ENCODE measurements around the gene SLC19A1.

GRCh38 chr21:45455674-45456583, 86.3 kb downstream of the SLC19A1 start:
- TF ChIP-seq CTCF (IDR thresholded peaks at IDR 0.05; ENCODE audit: borderline replicate concordance, extremely low read depth, low read length, poor library complexity, severe bottlenecking), result no peak
- TF ChIP-seq EZH2 (IDR thresholded peaks at IDR 0.05; ENCODE audit: borderline replicate concordance, low read depth, low read length, severe bottlenecking), result no peak
